BLaER1 treated with 17β-estradiol and CSF1 and Interleukin-3, amounts not matched to agents 10 nM and 100 nM (cell line): ENCODE data around the gene CDK17.

ENCODE experiments used
- H3K27ac ChIP-seq, 11 experiments: shearing (Covaris generic); formaldehyde crosslinking; 2 replicates each; pipeline ENCODE4 v1.8.1; 2022
- H3K27me3 ChIP-seq, 11 experiments: shearing (Covaris generic); formaldehyde crosslinking; 2 replicates each; pipeline ENCODE4 v1.8.1; 2022
- H3K36me3 ChIP-seq, 11 experiments: shearing (Covaris generic); formaldehyde crosslinking; 2 replicates each; pipeline ENCODE4 v1.8.1; 2022
- H3K4me1 ChIP-seq, 10 experiments: shearing (Covaris generic); formaldehyde crosslinking; 2 replicates each; pipeline ENCODE4 v1.8.1; 2022
- H3K4me2 ChIP-seq, 11 experiments: shearing (Covaris generic); formaldehyde crosslinking; 2 replicates each; pipeline ENCODE4 v1.8.1; 2022
- H3K4me3 ChIP-seq, 10 experiments: shearing (Covaris generic); formaldehyde crosslinking; 2 replicates each; pipeline ENCODE4 v1.8.1; 2022
- H3K9ac ChIP-seq, 11 experiments: shearing (Covaris generic); formaldehyde crosslinking; 2 replicates each; pipeline ENCODE4 v1.8.1; 2022
- H3K9me3 ChIP-seq, 11 experiments: shearing (Covaris generic); formaldehyde crosslinking; replicated peaks in 1 of 11; 2 replicates each; pipeline ENCODE4 v1.8.1; 2022
- H4K20me1 ChIP-seq, 11 experiments: shearing (Covaris generic); formaldehyde crosslinking; 2 replicates each; pipeline ENCODE4 v1.8.1; 2022
- Cebpa-rat ChIP-seq, 11 experiments: shearing (Covaris generic); IDR thresholded peaks; 2 replicates each; pipeline ENCODE4 v1.8.1; 2022

CDK17 gene

GRCh38 chr12:96239711-96240635 lies 160.3 kb downstream of the CDK17 start:
- Histone ChIP-seq H4K20me1 (peaks cover 72 to 100% (median 100%) of the 10 kb centered on the region in 11 experiments), H3K4me3 (no peak overlapping the region), H3K36me3 (peaks cover 16 to 89% (median 71%) of the 10 kb centered on the region in 11 experiments; a peak in 20 of 22 replicates)

GRCh38 chr12:96238336-96239047 lies 161.7 kb downstream of the CDK17 start:
- Histone ChIP-seq H3K4me1 (peaks cover 31 to 78% (median 51%) of the 10 kb centered on the region in 10 experiments), H3K4me3 (no peak overlapping the region), H3K36me3 (peaks cover 17 to 89% (median 78%) of the 10 kb centered on the region in 11 experiments; a peak in 20 of 22 replicates), H3K9ac (no peak overlapping the region; a peak in 1 of 22 replicates), H4K20me1 (peaks cover 80 to 100% (median 100%) of the 10 kb centered on the region in 11 experiments), H3K9me3 (no peaks in the 10 kb centered on the region), H3K27ac (peak overlapping the region in 3 of 11 experiments; percentile 69 to 76 (median 75); a peak in 5 of 22 replicates), H3K27me3 (no peaks in the 10 kb centered on the region), H3K4me2 (peak overlapping the region in 8 of 11 experiments; percentile 77 to 97 (median 90); a peak in 17 of 22 replicates)
- TF ChIP-seq Cebpa-rat (IDR thresholded peaks at IDR 0.05): no peak

More at GRCh38 chr12:96239711-96240635, 160.3 kb downstream of the CDK17 start:
- H3K4me1 ChIP-seq: peaks cover 36 to 66% (median 41%) of the 10 kb centered on the region in 10 experiments
- no peaks in the 10 kb centered on the region for H3K27me3 ChIP-seq
- H3K9me3 ChIP-seq: no peaks in the 10 kb centered on the region
- no peak for TF ChIP-seq Cebpa-rat (IDR thresholded peaks at IDR 0.05)
- no peak overlapping the region for H3K4me2 ChIP-seq
- no peak overlapping the region for H3K9ac ChIP-seq
- H3K27ac ChIP-seq: no peak overlapping the region

GRCh38 chr12:96237465-96238077 lies 162.7 kb downstream of the CDK17 start:
- Histone ChIP-seq H3K27me3 (no peaks in the 10 kb centered on the region), H3K4me3 (peak overlapping the region in 5 of 10 experiments; percentile 3 to 56 (median 37); a peak in 7 of 20 replicates), H3K36me3 (peaks cover 19 to 89% (median 77%) of the 10 kb centered on the region in 11 experiments; a peak in 21 of 22 replicates), H4K20me1 (peaks cover 87 to 100% (median 100%) of the 10 kb centered on the region in 11 experiments), H3K27ac (peak overlapping the region in 10 of 11 experiments; percentile 36 to 76 (median 63); a peak in 19 of 22 replicates), H3K4me1 (peaks cover 31 to 75% (median 51%) of the 10 kb centered on the region in 10 experiments), H3K9me3 (no peaks in the 10 kb centered on the region), H3K4me2 (peak overlapping the region; percentile 62 to 97 (median 88)), H3K9ac (peak overlapping the region in 10 of 11 experiments; percentile 3 to 66 (median 50); a peak in 17 of 22 replicates)
- TF ChIP-seq Cebpa-rat (IDR thresholded peaks at IDR 0.05): no peak

DNA sequence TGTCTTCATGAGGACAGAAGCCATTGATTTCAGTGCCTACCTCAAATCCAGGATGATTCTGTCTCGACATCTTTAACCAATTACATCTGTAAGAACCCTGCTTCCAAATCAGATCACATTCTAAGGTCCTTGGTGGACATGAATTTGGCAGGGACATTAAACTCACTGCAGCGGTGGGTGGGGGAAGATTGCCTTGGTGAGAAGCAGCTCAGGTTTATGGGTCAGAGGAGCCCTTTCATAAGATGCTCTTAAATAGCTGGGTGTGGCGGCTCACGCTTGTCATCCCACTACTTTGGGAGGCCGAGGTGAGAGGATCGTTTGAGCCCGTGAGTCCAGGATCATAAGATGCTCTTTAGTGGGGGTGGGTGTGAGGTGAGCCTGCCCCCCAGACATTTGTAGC lies 163.2 kb downstream of the CDK17 start:
- no peaks in the 10 kb centered on the region for H3K9me3 ChIP-seq
- peaks cover 24 to 89% (median 75%) of the 10 kb centered on the region in 11 experiments; a peak in 21 of 22 replicates for H3K36me3 ChIP-seq
- peaks cover 85 to 100% (median 100%) of the 10 kb centered on the region in 11 experiments for H4K20me1 ChIP-seq
- peak overlapping the region; percentile 62 to 97 (median 88) for H3K4me2 ChIP-seq
- peaks cover 31 to 69% (median 51%) of the 10 kb centered on the region in 10 experiments for H3K4me1 ChIP-seq
- H3K9ac ChIP-seq: peak overlapping the region in 10 of 11 experiments; percentile 3 to 66 (median 50); a peak in 17 of 22 replicates
- peak overlapping the region in 5 of 10 experiments; percentile 3 to 56 (median 37); a peak in 7 of 20 replicates for H3K4me3 ChIP-seq
- TF ChIP-seq Cebpa-rat (IDR thresholded peaks at IDR 0.05): no peak
- H3K27ac ChIP-seq: peak overlapping the region in 10 of 11 experiments; percentile 36 to 76 (median 63); a peak in 19 of 22 replicates
- H3K27me3 ChIP-seq: no peaks in the 10 kb centered on the region

DNA sequence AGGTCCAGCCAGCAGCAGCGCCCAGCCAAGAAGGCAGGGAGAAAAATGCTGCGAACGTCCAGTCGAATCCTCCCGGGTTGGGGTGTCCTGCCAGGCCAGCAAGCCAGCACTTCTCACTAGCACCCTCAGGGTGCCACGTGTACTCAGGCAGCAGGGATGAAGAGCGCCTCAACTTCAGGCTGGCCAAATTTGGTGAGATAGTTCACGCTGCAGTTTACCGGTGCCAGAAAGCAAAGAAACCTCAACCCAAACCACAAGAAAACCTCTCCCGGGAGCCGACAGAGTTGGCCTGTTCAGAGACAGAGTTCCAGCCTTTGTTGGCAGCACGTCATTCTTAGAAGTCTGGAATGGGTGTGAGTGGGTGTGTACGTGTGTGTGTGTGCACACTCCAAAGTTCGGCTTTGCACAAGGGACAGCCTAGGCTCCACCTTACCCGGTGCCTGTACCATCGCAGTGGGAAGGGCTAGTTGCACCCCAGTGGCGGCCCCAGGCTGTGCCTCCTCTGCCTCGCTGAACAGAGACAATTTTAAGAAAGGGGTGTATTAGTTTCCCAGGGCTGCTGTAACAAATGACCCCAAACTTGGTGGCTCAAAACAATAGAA lies 163.9 kb downstream of the CDK17 start:
- Histone ChIP-seq H3K9me3 (no peaks in the 10 kb centered on the region), H3K4me1 (peaks cover 31 to 62% (median 51%) of the 10 kb centered on the region in 10 experiments), H3K27ac (peak overlapping the region in 6 of 11 experiments; percentile 59 to 76 (median 66); a peak in 8 of 22 replicates), H3K9ac (peak overlapping the region in 8 of 11 experiments; percentile 3 to 66 (median 53); a peak in 8 of 22 replicates), H3K36me3 (peaks cover 26 to 89% (median 75%) of the 10 kb centered on the region in 11 experiments), H3K4me3 (peak overlapping the region in 3 of 10 experiments; percentile 37 to 56 (median 37); a peak in 1 of 20 replicates), H3K4me2 (peak overlapping the region; percentile 62 to 97 (median 88)), H4K20me1 (peaks cover 80 to 100% (median 100%) of the 10 kb centered on the region in 11 experiments), H3K27me3 (no peaks in the 10 kb centered on the region)
- TF ChIP-seq Cebpa-rat (IDR thresholded peaks at IDR 0.05): no peak

DNA sequence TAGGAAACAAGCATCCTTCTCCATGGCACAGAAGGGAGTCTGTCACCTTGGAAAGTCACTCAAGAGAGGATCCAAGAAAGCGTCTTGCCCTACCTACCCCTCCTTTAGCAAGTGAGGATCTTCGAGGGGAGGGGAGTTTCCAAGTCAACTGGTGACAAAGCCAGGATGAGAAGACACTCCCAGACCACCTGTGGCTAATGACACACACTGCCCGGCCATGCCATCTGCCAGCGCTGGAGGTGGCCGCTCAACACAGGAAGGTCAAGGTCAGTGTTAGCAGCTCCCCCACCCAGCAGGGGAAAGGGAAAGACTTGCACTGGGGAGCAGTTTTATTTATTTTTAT lies 164.8 kb downstream of the CDK17 start:
- H3K4me2 ChIP-seq: peak overlapping the region; percentile 4 to 97 (median 78); a peak in 21 of 22 replicates
- peaks cover 77 to 100% (median 100%) of the 10 kb centered on the region in 11 experiments for H4K20me1 ChIP-seq
- no peaks in the 10 kb centered on the region for H3K27me3 ChIP-seq
- TF ChIP-seq Cebpa-rat (IDR thresholded peaks at IDR 0.05): no peak
- peaks cover 34 to 89% (median 78%) of the 10 kb centered on the region in 11 experiments for H3K36me3 ChIP-seq
- H3K4me3 ChIP-seq: no peak overlapping the region
- H3K9me3 ChIP-seq: no peaks in the 10 kb centered on the region
- no peak overlapping the region; a peak in 1 of 22 replicates for H3K9ac ChIP-seq
- no peak overlapping the region for H3K27ac ChIP-seq
- H3K4me1 ChIP-seq: peaks cover 31 to 60% (median 51%) of the 10 kb centered on the region in 10 experiments

- Histone ChIP-seq H3K27ac (no peak overlapping the region), H4K20me1 (peaks cover 73 to 100% (median 100%) of the 10 kb centered on the region in 11 experiments), H3K4me3 (no peak overlapping the region), H3K4me2 (peak overlapping the region; percentile 40 to 97 (median 78)), H3K27me3 (no peaks in the 10 kb centered on the region), H3K9ac (no peak overlapping the region), H3K9me3 (no peaks in the 10 kb centered on the region), H3K4me1 (peaks cover 31 to 60% (median 51%) of the 10 kb centered on the region in 10 experiments), H3K36me3 (peaks cover 39 to 89% (median 79%) of the 10 kb centered on the region in 11 experiments)
- TF ChIP-seq Cebpa-rat (IDR thresholded peaks at IDR 0.05): no peak
Measured at GRCh38 chr12:96234591-96235483, 165.4 kb downstream of the CDK17 start.
